Stomach (tissue), 4 donors: ENCODE measurements around the gene FBXL15.

Experiments
- EP300 ChIP-seq: sonication (generic); formaldehyde crosslinking; IDR thresholded peaks from one replicate; pipeline ENCODE4 v1.6.1; 2017; ENCODE audit warnings: antibody characterized with exemption
- POLR2AphosphoS5 ChIP-seq, 3 donors: sonication (generic); formaldehyde crosslinking; IDR thresholded peaks; one replicate each; pipeline ENCODE4 v1.6.1; 2016; ENCODE audit warnings: antibody characterized with exemption in 3 of 3
- TF ChIP-seq, protein P1 (sequence below), 7 experiments: fragments of 450-650 bp in 4 of 7; fragments of 200-600 bp in 3 of 7; sonication (generic) in 3 of 7; IDR thresholded peaks; one replicate each; pipeline ENCODE4 v1.5.1; 2016 to 2019; ENCODE audit warnings: antibody characterized with exemption in 7 of 7, control low read depth in 2 of 7, mild to moderate bottlenecking in 1 of 7

DNA sequence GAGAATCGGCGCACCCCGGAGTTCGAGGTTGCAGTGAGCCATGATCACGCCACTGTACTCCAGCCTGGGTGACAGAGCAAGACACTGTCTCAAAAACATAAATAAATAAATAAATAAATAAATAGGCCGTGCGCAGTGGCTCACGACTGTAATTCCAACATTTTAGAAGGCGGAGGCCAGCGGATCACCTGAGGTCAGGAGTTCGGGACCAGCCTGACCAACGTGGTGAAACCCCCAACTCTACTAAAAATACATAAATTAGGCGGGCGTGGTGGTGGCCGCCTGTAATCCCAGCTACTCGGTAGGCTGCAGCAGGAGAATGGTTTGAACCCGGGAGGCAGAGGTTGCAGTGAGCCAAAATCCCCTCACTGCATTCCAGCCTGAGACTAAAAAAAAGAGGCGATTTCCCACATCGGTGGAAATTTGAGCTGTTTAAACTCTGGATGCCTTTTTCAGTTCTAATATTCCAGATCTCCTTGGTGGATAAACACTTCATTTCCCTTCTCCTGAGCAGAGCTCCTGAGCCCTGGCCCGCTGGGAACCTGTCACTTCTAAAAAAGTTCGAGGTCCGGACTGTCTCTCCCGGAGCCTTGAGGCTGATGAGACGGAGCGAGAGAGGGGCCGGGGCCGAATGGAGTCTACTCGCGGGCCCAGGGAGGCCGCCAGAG, 27.1 kb upstream of the FBXL15 start:
- TF ChIP-seq POLR2AphosphoS5 (IDR thresholded peaks at IDR 0.05) = no peak
- no peak for TF ChIP-seq EP300
- TF ChIP-seq, protein P1, sequence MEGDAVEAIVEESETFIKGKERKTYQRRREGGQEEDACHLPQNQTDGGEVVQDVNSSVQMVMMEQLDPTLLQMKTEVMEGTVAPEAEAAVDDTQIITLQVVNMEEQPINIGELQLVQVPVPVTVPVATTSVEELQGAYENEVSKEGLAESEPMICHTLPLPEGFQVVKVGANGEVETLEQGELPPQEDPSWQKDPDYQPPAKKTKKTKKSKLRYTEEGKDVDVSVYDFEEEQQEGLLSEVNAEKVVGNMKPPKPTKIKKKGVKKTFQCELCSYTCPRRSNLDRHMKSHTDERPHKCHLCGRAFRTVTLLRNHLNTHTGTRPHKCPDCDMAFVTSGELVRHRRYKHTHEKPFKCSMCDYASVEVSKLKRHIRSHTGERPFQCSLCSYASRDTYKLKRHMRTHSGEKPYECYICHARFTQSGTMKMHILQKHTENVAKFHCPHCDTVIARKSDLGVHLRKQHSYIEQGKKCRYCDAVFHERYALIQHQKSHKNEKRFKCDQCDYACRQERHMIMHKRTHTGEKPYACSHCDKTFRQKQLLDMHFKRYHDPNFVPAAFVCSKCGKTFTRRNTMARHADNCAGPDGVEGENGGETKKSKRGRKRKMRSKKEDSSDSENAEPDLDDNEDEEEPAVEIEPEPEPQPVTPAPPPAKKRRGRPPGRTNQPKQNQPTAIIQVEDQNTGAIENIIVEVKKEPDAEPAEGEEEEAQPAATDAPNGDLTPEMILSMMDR (IDR thresholded peaks at IDR 0.05) = peak in 3 of 7 experiments; percentile 93 to 97 (median 94)
